ENCODE measurements around the gene LY9.
A peak's percentile ranks its signal among the peaks of the same experiment; 100 is the strongest.

Gene LY9

GRCh38 chr1:160795951-160796383 lies at the start of gene LY9:
TSS of gene LY9 (plus strand) at chr1:160796174. CDS start at chr1:160796188, 14 bp downstream.
- H3K4me3 ChIP-seq (ENCODE audit: low read depth in 1 of 5, low read length in 5 of 5) = peak within 1 kb of the TSS in 1 of 5 donors; percentile 7
- H3K27me3 ChIP-seq (ENCODE audit: control insufficient read depth in 5 of 5, insufficient read depth in 4 of 5, low read length in 5 of 5) = no peaks in the 10 kb centered on the region
- H3K9ac ChIP-seq (ENCODE audit: low read length in 5 of 5) = no peak within 1 kb of the TSS

GRCh38 chr1:160746836-160747500 lies 49.0 kb upstream of the LY9 start:
- Histone ChIP-seq H3K9me3 (ENCODE audit: control insufficient read depth in 5 of 5, low read length in 5 of 5) (no peaks in the 10 kb centered on the region), H3K4me3 (ENCODE audit: low read depth in 1 of 5, low read length in 5 of 5) (no peak overlapping the region), H3K27me3 (ENCODE audit: control insufficient read depth in 5 of 5, insufficient read depth in 4 of 5, low read length in 5 of 5) (peaks cover 0 to 5% (median 4%) of the 10 kb centered on the region in 5 donors), H3K9ac (ENCODE audit: low read length in 5 of 5) (no peak overlapping the region), H3K4me1 (ENCODE audit: control insufficient read depth in 5 of 5, insufficient read depth in 5 of 5, low read length in 5 of 5) (no peaks in the 10 kb centered on the region), H3K27ac (ENCODE audit: low read depth, low read length) (no peak overlapping the region), H3K36me3 (ENCODE audit: control insufficient read depth in 5 of 5, insufficient read depth in 5 of 5, low read length in 5 of 5) (no peaks in the 10 kb centered on the region)

More at GRCh38 chr1:160795951-160796383, at the start of gene LY9:
- Histone ChIP-seq H3K9me3 (ENCODE audit: control insufficient read depth in 5 of 5, low read length in 5 of 5) (peaks cover 0 to 3% (median 0%) of the 10 kb centered on the region in 5 donors), H3K4me1 (ENCODE audit: control insufficient read depth in 5 of 5, insufficient read depth in 5 of 5, low read length in 5 of 5) (no peaks in the 10 kb centered on the region), H3K27ac (ENCODE audit: low read depth, low read length) (no peak within 1 kb of the TSS), H3K36me3 (ENCODE audit: control insufficient read depth in 5 of 5, insufficient read depth in 5 of 5, low read length in 5 of 5) (no peaks in the 10 kb centered on the region)

- Histone ChIP-seq H3K27ac (ENCODE audit: low read depth, low read length) (no peak overlapping the region), H3K4me3 (ENCODE audit: low read depth in 1 of 5, low read length in 5 of 5) (no peak overlapping the region), H3K27me3 (ENCODE audit: control insufficient read depth in 5 of 5, insufficient read depth in 4 of 5, low read length in 5 of 5) (peaks cover 0 to 7% (median 4%) of the 10 kb centered on the region in 5 donors), H3K36me3 (ENCODE audit: control insufficient read depth in 5 of 5, insufficient read depth in 5 of 5, low read length in 5 of 5) (no peaks in the 10 kb centered on the region), H3K4me1 (ENCODE audit: control insufficient read depth in 5 of 5, insufficient read depth in 5 of 5, low read length in 5 of 5) (no peaks in the 10 kb centered on the region), H3K9ac (ENCODE audit: low read length in 5 of 5) (no peak overlapping the region), H3K9me3 (ENCODE audit: control insufficient read depth in 5 of 5, low read length in 5 of 5) (no peaks in the 10 kb centered on the region)
Observed at GRCh38 chr1:160747717-160748116, 48.3 kb upstream of the LY9 start.

GRCh38 chr1:160748181-160748877 lies 47.6 kb upstream of the LY9 start:
- H3K36me3 ChIP-seq (ENCODE audit: control insufficient read depth in 5 of 5, insufficient read depth in 5 of 5, low read length in 5 of 5) = no peaks in the 10 kb centered on the region
- H3K4me1 ChIP-seq (ENCODE audit: control insufficient read depth in 5 of 5, insufficient read depth in 5 of 5, low read length in 5 of 5) = no peaks in the 10 kb centered on the region
- peaks cover 0 to 9% (median 4%) of the 10 kb centered on the region in 5 donors for H3K27me3 ChIP-seq (ENCODE audit: control insufficient read depth in 5 of 5, insufficient read depth in 4 of 5, low read length in 5 of 5)
- no peak overlapping the region for H3K27ac ChIP-seq (ENCODE audit: low read depth, low read length)
- no peak overlapping the region for H3K4me3 ChIP-seq (ENCODE audit: low read depth in 1 of 5, low read length in 5 of 5)
- no peaks in the 10 kb centered on the region for H3K9me3 ChIP-seq (ENCODE audit: control insufficient read depth in 5 of 5, low read length in 5 of 5)
- no peak overlapping the region for H3K9ac ChIP-seq (ENCODE audit: low read length in 5 of 5)

- H3K4me1 ChIP-seq (ENCODE audit: control insufficient read depth in 5 of 5, insufficient read depth in 5 of 5, low read length in 5 of 5) = no peaks in the 10 kb centered on the region
- no peaks in the 10 kb centered on the region for H3K36me3 ChIP-seq (ENCODE audit: control insufficient read depth in 5 of 5, insufficient read depth in 5 of 5, low read length in 5 of 5)
- H3K27ac ChIP-seq (ENCODE audit: low read depth, low read length) = no peak overlapping the region
- no peak overlapping the region for H3K9ac ChIP-seq (ENCODE audit: low read length in 5 of 5)
- no peak overlapping the region for H3K4me3 ChIP-seq (ENCODE audit: low read depth in 1 of 5, low read length in 5 of 5)
- no peaks in the 10 kb centered on the region for H3K9me3 ChIP-seq (ENCODE audit: control insufficient read depth in 5 of 5, low read length in 5 of 5)
- peaks cover 0 to 9% (median 4%) of the 10 kb centered on the region in 5 donors for H3K27me3 ChIP-seq (ENCODE audit: control insufficient read depth in 5 of 5, insufficient read depth in 4 of 5, low read length in 5 of 5)
Observed at GRCh38 chr1:160748878-160749269, 47.1 kb upstream of the LY9 start.

- Histone ChIP-seq H3K9me3 (ENCODE audit: control insufficient read depth in 5 of 5, low read length in 5 of 5) (no peaks in the 10 kb centered on the region), H3K9ac (ENCODE audit: low read length in 5 of 5) (no peak overlapping the region), H3K27ac (ENCODE audit: low read depth, low read length) (no peak overlapping the region), H3K4me3 (ENCODE audit: low read depth in 1 of 5, low read length in 5 of 5) (peak overlapping the region in 1 of 5 donors; percentile 10), H3K4me1 (ENCODE audit: control insufficient read depth in 5 of 5, insufficient read depth in 5 of 5, low read length in 5 of 5) (no peaks in the 10 kb centered on the region), H3K27me3 (ENCODE audit: control insufficient read depth in 5 of 5, insufficient read depth in 4 of 5, low read length in 5 of 5) (peaks cover 0 to 9% (median 4%) of the 10 kb centered on the region in 5 donors), H3K36me3 (ENCODE audit: control insufficient read depth in 5 of 5, insufficient read depth in 5 of 5, low read length in 5 of 5) (no peaks in the 10 kb centered on the region)
Observed at GRCh38 chr1:160750608-160751007, 45.4 kb upstream of the LY9 start.

GRCh38 chr1:160752406-160752805 lies 43.6 kb upstream of the LY9 start:
- H3K4me3 ChIP-seq (ENCODE audit: low read depth in 1 of 5, low read length in 5 of 5) = no peak overlapping the region
- H3K9me3 ChIP-seq (ENCODE audit: control insufficient read depth in 5 of 5, low read length in 5 of 5) = no peaks in the 10 kb centered on the region
- H3K9ac ChIP-seq (ENCODE audit: low read length in 5 of 5) = no peak overlapping the region
- H3K27ac ChIP-seq (ENCODE audit: low read depth, low read length) = no peak overlapping the region
- H3K27me3 ChIP-seq (ENCODE audit: control insufficient read depth in 5 of 5, insufficient read depth in 4 of 5, low read length in 5 of 5) = peaks cover 0 to 9% (median 4%) of the 10 kb centered on the region in 5 donors
- H3K36me3 ChIP-seq (ENCODE audit: control insufficient read depth in 5 of 5, insufficient read depth in 5 of 5, low read length in 5 of 5) = no peaks in the 10 kb centered on the region
- no peaks in the 10 kb centered on the region for H3K4me1 ChIP-seq (ENCODE audit: control insufficient read depth in 5 of 5, insufficient read depth in 5 of 5, low read length in 5 of 5)

- Histone ChIP-seq H3K9me3 (ENCODE audit: control insufficient read depth in 5 of 5, low read length in 5 of 5) (no peaks in the 10 kb centered on the region), H3K4me1 (ENCODE audit: control insufficient read depth in 5 of 5, insufficient read depth in 5 of 5, low read length in 5 of 5) (no peaks in the 10 kb centered on the region), H3K27ac (ENCODE audit: low read depth, low read length) (no peak overlapping the region), H3K27me3 (ENCODE audit: control insufficient read depth in 5 of 5, insufficient read depth in 4 of 5, low read length in 5 of 5) (peaks cover 0 to 9% (median 4%) of the 10 kb centered on the region in 5 donors), H3K4me3 (ENCODE audit: low read depth in 1 of 5, low read length in 5 of 5) (no peak overlapping the region), H3K9ac (ENCODE audit: low read length in 5 of 5) (no peak overlapping the region), H3K36me3 (ENCODE audit: control insufficient read depth in 5 of 5, insufficient read depth in 5 of 5, low read length in 5 of 5) (no peaks in the 10 kb centered on the region)
Observed at GRCh38 chr1:160752924-160753323, 43.0 kb upstream of the LY9 start.

- Histone ChIP-seq H3K4me1 (ENCODE audit: control insufficient read depth in 5 of 5, insufficient read depth in 5 of 5, low read length in 5 of 5) (no peaks in the 10 kb centered on the region), H3K27me3 (ENCODE audit: control insufficient read depth in 5 of 5, insufficient read depth in 4 of 5, low read length in 5 of 5) (peaks cover 0 to 5% (median 4%) of the 10 kb centered on the region in 5 donors), H3K4me3 (ENCODE audit: low read depth in 1 of 5, low read length in 5 of 5) (no peak overlapping the region), H3K27ac (ENCODE audit: low read depth, low read length) (no peak overlapping the region), H3K9me3 (ENCODE audit: control insufficient read depth in 5 of 5, low read length in 5 of 5) (no peaks in the 10 kb centered on the region), H3K36me3 (ENCODE audit: control insufficient read depth in 5 of 5, insufficient read depth in 5 of 5, low read length in 5 of 5) (no peaks in the 10 kb centered on the region), H3K9ac (ENCODE audit: low read length in 5 of 5) (no peak overlapping the region)
Observed at GRCh38 chr1:160753594-160753993, 42.4 kb upstream of the LY9 start.

GRCh38 chr1:160755461-160755860 lies 40.5 kb upstream of the LY9 start:
- H3K36me3 ChIP-seq (ENCODE audit: control insufficient read depth in 5 of 5, insufficient read depth in 5 of 5, low read length in 5 of 5) = no peaks in the 10 kb centered on the region
- no peak overlapping the region for H3K9ac ChIP-seq (ENCODE audit: low read length in 5 of 5)
- peaks cover 0 to 5% (median 0%) of the 10 kb centered on the region in 5 donors for H3K27me3 ChIP-seq (ENCODE audit: control insufficient read depth in 5 of 5, insufficient read depth in 4 of 5, low read length in 5 of 5)
- H3K4me3 ChIP-seq (ENCODE audit: low read depth in 1 of 5, low read length in 5 of 5) = no peak overlapping the region
- H3K9me3 ChIP-seq (ENCODE audit: control insufficient read depth in 5 of 5, low read length in 5 of 5) = no peaks in the 10 kb centered on the region
- H3K27ac ChIP-seq (ENCODE audit: low read depth, low read length) = no peak overlapping the region
- no peaks in the 10 kb centered on the region for H3K4me1 ChIP-seq (ENCODE audit: control insufficient read depth in 5 of 5, insufficient read depth in 5 of 5, low read length in 5 of 5)
